HepG2 (cell line): ENCODE data around the gene ETS1. TPM values are rescaled to one million over a fixed set of nuclear protein-coding genes. Genes with fewer than 3 reads are reported as not detected.

Experiments
- ATAC-seq: fragments of 200-7000 bp; cut with Tn5 transposase; 3 replicates; pipeline ENCODE4 v1.9.1; 2020; ENCODE audit warnings: mild to moderate bottlenecking, moderate library complexity
- BruUV-seq: library from RNA; stranded (reverse); fragments of 400-500 nt; replicated peaks from 2 replicates; lab custom pipeline; 2021; lab: Mats Ljungman, UMichigan
- CTCF ChIA-PET: fragments of 300-600 bp; formaldehyde crosslinking; extraction: SDS; loops from one replicate; lab custom pipeline; 2021; ENCODE audit warnings: low total read pairs, inconsistent platforms, low intra/inter-chr PET ratio; lab: Yijun Ruan, JAX
- POLR2A ChIA-PET: fragments of 350-600 bp; sonication (Branson Sonifier 250); formaldehyde crosslinking; loops from one replicate; lab custom pipeline; 2020; ENCODE audit warnings: antibody characterized with exemption, inconsistent platforms; lab: Yijun Ruan, JAX
- DNase-seq: peaks from one replicate; pipeline ENCODE4 v3.0.0-alpha.2; 2015; ENCODE audit warnings: low spot score
- FAIRE-seq: peaks from 3 replicates; lab custom pipeline; 2011; peaks lifted over from hg19 to GRCh38; lab: Jason Lieb, UNC
- H2AFZ ChIP-seq: one replicate; pipeline ENCODE4 v1.6.1; 2011; ENCODE audit warnings: low read length, inconsistent platforms
- H3K27ac ChIP-seq: fragments of 300-600 bp; 3 replicates; pipeline ENCODE4 v1.8.0; 2011; ENCODE audit warnings: mixed run types, mild to moderate bottlenecking, mixed read lengths, low read length, inconsistent platforms; ENCODE audit not compliant: insufficient read depth; ENCODE audit errors: extremely low read length
- H3K27me3 ChIP-seq, 2 experiments: fragments of 200-600 bp in 1 of 2; 2 replicates in 1 of 2; 3 replicates in 1 of 2; pipeline versions ENCODE4 v1.6.0 to v1.8.0; 2011; ENCODE audit warnings: low read length in 2 of 2, mild to moderate bottlenecking in 2 of 2, moderate library complexity in 2 of 2, inconsistent platforms in 1 of 2; ENCODE audit not compliant: insufficient read depth in 2 of 2, control insufficient read depth in 1 of 2
- H3K36me3 ChIP-seq, 2 experiments: fragments of 200-600 bp in 1 of 2; replicated peaks in 1 of 2; 2 replicates in 1 of 2; 3 replicates in 1 of 2; pipeline versions ENCODE4 v1.5.1 to v1.8.0; 2011; ENCODE audit warnings: low read length in 2 of 2, inconsistent platforms in 1 of 2; ENCODE audit not compliant: insufficient read depth in 2 of 2, control insufficient read depth in 1 of 2
- H3K4me1 ChIP-seq: 2 replicates; pipeline ENCODE4 v1.5.1; 2012; ENCODE audit warnings: low read length, inconsistent platforms; ENCODE audit not compliant: insufficient read depth
- H3K4me2 ChIP-seq: 2 replicates; pipeline ENCODE4 v1.6.0; 2011; ENCODE audit warnings: low read depth, low read length, inconsistent platforms
- H3K4me3 ChIP-seq, 3 experiments: fragments of 200-600 bp in 1 of 3; sonication (generic), shearing (Covaris generic) in 1 of 3; replicated peaks in 1 of 3; 2 replicates each; pipeline ENCODE4 v1.5.1; 2011 to 2016; ENCODE audit warnings: low read length in 3 of 3, inconsistent platforms in 2 of 3, low read depth in 2 of 3, mild to moderate bottlenecking in 2 of 3, control low read depth in 1 of 3, mixed read lengths in 1 of 3; ENCODE audit not compliant: insufficient read depth in 1 of 3
- H3K79me2 ChIP-seq: one replicate; pipeline ENCODE4 v1.6.1; 2011; ENCODE audit warnings: low read length, inconsistent platforms; ENCODE audit not compliant: insufficient read depth
- H3K9ac ChIP-seq: 2 replicates; pipeline ENCODE4 v1.6.0; 2011; ENCODE audit warnings: mild to moderate bottlenecking, low read depth, low read length, inconsistent platforms; ENCODE audit not compliant: insufficient read depth
- H3K9me3 ChIP-seq: 2 replicates; pipeline ENCODE4 v1.5.1; 2012; ENCODE audit warnings: mild to moderate bottlenecking, low read length
- H4K20me1 ChIP-seq: 2 replicates; pipeline ENCODE4 v1.6.0; 2011; ENCODE audit warnings: inconsistent platforms, mild to moderate bottlenecking, low read length, moderate library complexity; ENCODE audit not compliant: insufficient read depth
- ATF7 ChIP-seq, 2 experiments: fragments of 450-650 bp in 1 of 2; sonication (generic) in 1 of 2; formaldehyde crosslinking in 1 of 2; IDR thresholded peaks; 2 replicates each; pipeline versions ENCODE4 v1.4.0 to v1.6.1; 2016 to 2020; ENCODE audit warnings: antibody characterized with exemption in 1 of 2, mild to moderate bottlenecking in 1 of 2, missing genetic modification reagents in 1 of 2
- CREB1 ChIP-seq, 2 experiments: fragments of 450-650 bp in 1 of 2; IDR thresholded peaks; 2 replicates each; pipeline ENCODE4 v1.6.1; 2016 to 2017; ENCODE audit warnings: control low read depth in 1 of 2, mild to moderate bottlenecking in 1 of 2, missing compliant biosample characterization in 1 of 2, missing genetic modification characterization in 1 of 2
- DNMT3B ChIP-seq: conservative IDR thresholded peaks from 2 replicates; pipeline ENCODE4 v1.6.1; 2016; ENCODE audit warnings: missing biosample characterization, control low read depth
- FOXA1 ChIP-seq, 2 experiments: fragments of 450-650 bp in 1 of 2; sonication (generic) in 1 of 2; formaldehyde crosslinking in 1 of 2; IDR thresholded peaks; 2 replicates each; pipeline versions ENCODE4 v1.4.0 to v1.6.1; 2016 to 2020; ENCODE audit warnings: missing genetic modification reagents in 1 of 2
- MEIS1 ChIP-seq: sonication (generic); formaldehyde crosslinking; IDR thresholded peaks from 2 replicates; pipeline ENCODE4 v1.9.0; 2021; ENCODE audit warnings: mild to moderate bottlenecking, missing genetic modification reagents, moderate library complexity, borderline replicate concordance
- NFE2L1 ChIP-seq: sonication (generic); formaldehyde crosslinking; IDR thresholded peaks from 2 replicates; pipeline ENCODE4 v1.4.0; 2020; ENCODE audit warnings: missing genetic modification reagents, mild to moderate bottlenecking, borderline replicate concordance
- PHF8 ChIP-seq: sonication (generic); formaldehyde crosslinking; IDR thresholded peaks from 2 replicates; pipeline ENCODE4 v1.5.0; 2020; ENCODE audit warnings: missing genetic modification reagents
- SSRP1 ChIP-seq: IDR thresholded peaks from 2 replicates; pipeline ENCODE4 v1.6.1; 2016; ENCODE audit warnings: control low read depth
- ZNF101 ChIP-seq: sonication (generic); formaldehyde crosslinking; IDR thresholded peaks from 2 replicates; pipeline ENCODE4 v1.4.0; 2020; ENCODE audit warnings: mild to moderate bottlenecking, low read depth, missing genetic modification reagents, borderline replicate concordance
- ZNF782 ChIP-seq: sonication (generic); formaldehyde crosslinking; IDR thresholded peaks from 2 replicates; pipeline ENCODE4 v1.4.0; 2020; ENCODE audit warnings: missing genetic modification reagents, mild to moderate bottlenecking, borderline replicate concordance
- WGBS: methylation state at CpG from one replicate; pipeline ENCODE4 v1.1.6; 2017; ENCODE audit warnings: low lambda C conversion rate; 5-methylcytosine and 5-hydroxymethylcytosine counted together
- in situ Hi-C: cut with HindIII; loops from 2 replicates; pipeline ENCODE4 v1.10.0; 2017; ENCODE audit warnings: low pct_unique_long_range_greater_than_20kb; ENCODE audit not compliant: extremely low pct_ligation_motif_present
- intact Hi-C: fragments of 100-400 bp; cut with micrococcal nuclease; formaldehyde crosslinking; loops from one replicate; pipeline ENCODE4 v1.10.0; 2022; ENCODE audit not compliant: unreplicated experiment
- polyA plus RNA-seq, 8 experiments: library from polyadenylated mRNA; depleted of rRNA in 3 of 8; stranded (reverse) in 7 of 8; unstranded in 1 of 8; fragments of >200 nt; fragmentation: Illumina TruSeq in 4 of 8; extraction: Trizol in 4 of 8; gene quantifications; 2 replicates each; pipeline versions ENCODE4 v1.2.1 to v1.2.3, GENCODE V29; 2011 to 2016; ENCODE audit warnings: low read depth in 4 of 8, missing spikeins in 1 of 8, mixed read lengths in 1 of 8; ENCODE audit not compliant: insufficient read depth in 1 of 8
- total RNA-seq, 5 experiments: library from RNA; depleted of rRNA; stranded (reverse); fragments of >200 nt; fragmentation: Illumina TruSeq; extraction: Trizol; gene quantifications; 2 replicates each; pipeline ENCODE4 v1.2.3, GENCODE V29; 2016; ENCODE audit warnings: low read depth in 1 of 5
- TF ChIP-seq, protein P1 (sequence below): IDR thresholded peaks from 2 replicates; pipeline ENCODE4 v1.6.1; 2016; ENCODE audit warnings: missing biosample characterization, missing genetic modification reagents, low read depth
- TF ChIP-seq, protein P2 (sequence below): sonication (generic); formaldehyde crosslinking; IDR thresholded peaks from 2 replicates; pipeline ENCODE4 v1.5.0; 2020; ENCODE audit warnings: missing genetic modification reagents, mild to moderate bottlenecking, borderline replicate concordance

ETS1 gene
- total and polyA plus RNA-seq, 2 of the 13 experiments (the other 11 are each of a cell fraction or from before 2014, with no cell fraction given) = 0.18 to 0.34 TPM

DNA sequence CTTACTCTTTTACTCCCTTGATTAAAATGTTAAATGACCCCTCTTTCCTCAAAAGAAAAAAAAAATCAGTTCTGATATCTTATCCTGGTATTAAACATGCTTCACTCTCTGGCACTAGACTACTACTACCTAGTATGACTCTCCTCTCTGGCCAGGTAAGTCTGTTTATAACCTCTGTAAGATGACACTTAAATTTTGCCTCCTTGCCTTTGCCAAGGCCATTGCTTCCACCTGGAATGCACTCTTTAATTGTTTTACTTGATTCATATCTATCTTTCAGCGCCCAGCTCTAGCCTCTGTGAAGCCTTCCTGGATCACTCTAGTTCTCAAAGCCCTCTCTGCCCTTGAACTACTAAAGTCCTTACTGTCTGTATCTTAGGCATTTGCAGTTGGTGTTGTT is 170.4 kb downstream of the ETS1 start:
- Histone ChIP-seq H3K36me3 (no peaks in the 10 kb centered on the region), H4K20me1 (no peaks in the 10 kb centered on the region), H3K27me3 (no peaks in the 10 kb centered on the region), H3K79me2 (no peaks in the 10 kb centered on the region), H3K4me1 (peaks cover 12% of the 10 kb centered on the region; the same call in 1 of the 2 replicates), H3K9ac (no peak overlapping the region), H3K9me3 (no peaks in the 10 kb centered on the region), H3K4me3 (no peak overlapping the region), H2AFZ (no peak overlapping the region), H3K4me2 (no peak overlapping the region), H3K27ac (no peak overlapping the region)
- ATAC-seq (no peak), DNase-seq (no peak), FAIRE-seq (no peak)
- BruUV-seq = no TSS peak
- 0% methylated on average over 1 of the region's 1 CpG for WGBS
- in situ Hi-C loops (no loop called here), intact Hi-C loops (no loop called here)
- ChIA-PET CTCF (no interaction called here), POLR2A (no interaction called here)
- TF ChIP-seq, protein P1, sequence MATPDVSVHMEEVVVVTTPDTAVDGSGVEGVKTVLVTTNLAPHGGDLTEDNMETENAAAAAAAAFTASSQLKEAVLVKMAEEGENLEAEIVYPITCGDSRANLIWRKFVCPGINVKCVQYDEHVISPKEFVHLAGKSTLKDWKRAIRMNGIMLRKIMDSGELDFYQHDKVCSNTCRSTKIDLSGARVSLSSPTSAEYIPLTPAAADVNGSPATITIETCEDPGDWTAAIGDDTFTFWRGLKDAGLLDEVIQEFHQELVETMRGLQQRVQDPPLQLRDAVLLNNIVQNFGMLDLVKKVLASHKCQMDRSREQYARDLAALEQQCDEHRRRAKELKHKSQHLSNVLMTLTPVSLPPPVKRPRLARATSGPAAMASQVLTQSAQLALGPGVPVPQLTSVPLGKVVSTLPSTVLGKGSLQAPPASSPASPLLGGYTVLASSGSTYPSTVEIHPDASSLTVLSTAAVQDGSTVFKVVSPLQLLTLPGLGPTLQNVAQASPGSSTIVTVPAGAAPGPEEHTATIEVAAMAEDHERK (CRISPR knock-in tag) = no peak
- TF ChIP-seq DNMT3B = no peak
- TF ChIP-seq PHF8 (CRISPR knock-in tag) = no peak
- TF ChIP-seq FOXA1 (IDR thresholded peaks at IDR 0.05) = no peak
- no peak for TF ChIP-seq FOXA1 (CRISPR knock-in tag; IDR thresholded peaks at IDR 0.05)
- no peak for TF ChIP-seq SSRP1 (CRISPR knock-in tag)
- TF ChIP-seq ZNF101 = no peak
- no peak for TF ChIP-seq ZNF782

DNA sequence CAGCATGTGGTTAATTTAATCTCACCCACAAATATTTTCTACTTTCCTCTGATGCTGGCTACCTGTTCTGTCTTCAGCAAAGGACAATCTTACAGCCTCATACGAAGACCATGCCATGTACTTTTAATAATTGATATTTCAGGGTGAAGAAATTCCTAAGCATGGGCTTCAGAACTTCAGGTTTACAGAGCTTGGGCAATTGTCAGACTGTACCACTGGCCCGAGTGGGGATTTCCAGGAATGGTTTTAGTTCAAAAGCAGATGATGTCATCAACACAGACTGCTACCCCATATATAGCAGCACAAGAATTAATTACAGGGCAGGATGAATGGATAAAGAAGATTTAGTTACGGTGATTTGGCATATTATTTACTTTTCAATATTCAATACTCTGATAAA is 171.8 kb downstream of the ETS1 start:
- 2% methylated on average over 3 of the region's 3 CpGs for WGBS

More for the DNA sequence above, 171.8 kb downstream of the ETS1 start:
- Histone ChIP-seq H3K4me2 (no peak overlapping the region), H3K4me1 (peaks cover 14% of the 10 kb centered on the region; the same call in 1 of the 2 replicates), H3K36me3 (no peaks in the 10 kb centered on the region), H3K79me2 (no peaks in the 10 kb centered on the region), H2AFZ (no peak overlapping the region), H3K27ac (no peak overlapping the region), H3K4me3 (no peak overlapping the region), H3K9ac (no peak overlapping the region), H4K20me1 (no peaks in the 10 kb centered on the region), H3K27me3 (no peaks in the 10 kb centered on the region; a peak in 1 of 5 replicates), H3K9me3 (no peaks in the 10 kb centered on the region)
- intact Hi-C loops (no loop called here), in situ Hi-C loops (no loop called here)
- no TSS peak for BruUV-seq
- FAIRE-seq (no peak), ATAC-seq (no peak), DNase-seq (no peak)
- CTCF ChIA-PET = no interaction called here
- TF ChIP-seq MEIS1 (CRISPR knock-in tag) (no peak), ATF7 (IDR thresholded peaks at IDR 0.05) (peak; percentile 76), ATF7 (CRISPR knock-in tag; IDR thresholded peaks at IDR 0.05) (no peak), CREB1 (IDR thresholded peaks at IDR 0.05) (0 out of 2 replicates have a peak, but pooled peaks have one; percentile 11), CREB1 (CRISPR knock-in tag; IDR thresholded peaks at IDR 0.05) (no peak), NFE2L1 (CRISPR knock-in tag) (no peak)
- TF ChIP-seq, protein P2, sequence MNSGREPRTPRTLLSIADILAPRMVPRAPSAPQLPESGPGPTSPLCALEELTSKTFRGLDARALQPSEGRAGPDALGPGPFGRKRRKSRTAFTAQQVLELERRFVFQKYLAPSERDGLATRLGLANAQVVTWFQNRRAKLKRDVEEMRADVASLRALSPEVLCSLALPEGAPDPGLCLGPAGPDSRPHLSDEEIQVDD (CRISPR knock-in tag) = no peak
- POLR2A ChIA-PET = no interaction called here
